Upper lobe of left lung (tissue), 6 donors: Measurements from ENCODE around the gene PLIN5. TPM values are rescaled to one million over a fixed set of nuclear protein-coding genes. Genes with fewer than 3 reads are reported as not detected.

ENCODE experiments used
- ATAC-seq, 2 donors: fragments of 200-7000 bp; cut with Tn5 transposase; one replicate each; pipeline ENCODE4 v1.9.1; 2022; ENCODE audit warnings: mild to moderate bottlenecking in 2 of 2, moderate library complexity in 2 of 2; ENCODE audit not compliant: low FRiP score in 2 of 2
- DNase-seq, 2 donors: peaks; one replicate each; pipeline ENCODE4 v3.0.0-alpha.2; 2019 to 2020
- H3K27ac ChIP-seq, 4 donors: fragments of 200-600 bp; sonication (generic); one replicate each; pipeline ENCODE4 v1.5.1; 2016 to 2019
- H3K27me3 ChIP-seq, 4 donors: fragments of 200-600 bp; sonication (generic); one replicate each; pipeline ENCODE4 v1.5.1; 2017 to 2019
- H3K36me3 ChIP-seq, 4 donors: fragments of 200-600 bp; sonication (generic); one replicate each; pipeline ENCODE4 v1.5.1; 2016 to 2019
- H3K4me1 ChIP-seq, 4 donors: fragments of 200-600 bp; sonication (generic); one replicate each; pipeline ENCODE4 v1.5.1; 2018 to 2019
- H3K4me3 ChIP-seq, 4 donors: fragments of 200-600 bp; sonication (generic); one replicate each; pipeline ENCODE4 v1.5.1; 2017 to 2019; ENCODE audit warnings: mild to moderate bottlenecking in 2 of 4, moderate library complexity in 1 of 4
- H3K9me3 ChIP-seq, 4 donors: fragments of 200-600 bp; sonication (generic); one replicate each; pipeline ENCODE4 v1.5.1; 2018 to 2019
- EP300 ChIP-seq, 4 donors: sonication (generic); formaldehyde crosslinking; IDR thresholded peaks; one replicate each; pipeline ENCODE4 v1.5.1; 2017; ENCODE audit warnings: antibody characterized with exemption in 4 of 4, control low read depth in 2 of 4
- POLR2A ChIP-seq, 4 donors: fragments of 450-650 bp; IDR thresholded peaks; one replicate each; pipeline ENCODE4 v1.5.1; 2016 to 2017; ENCODE audit warnings: antibody characterized with exemption in 4 of 4, mild to moderate bottlenecking in 2 of 4
- POLR2AphosphoS5 ChIP-seq, 2 donors: sonication (generic); formaldehyde crosslinking; IDR thresholded peaks; one replicate each; pipeline ENCODE4 v1.5.1; 2017; ENCODE audit warnings: antibody characterized with exemption in 2 of 2
- WGBS, 2 donors: methylation state at CpG; one replicate each; pipeline ENCODE4 v1.1.5; 2017 to 2018; 5-methylcytosine and 5-hydroxymethylcytosine counted together
- total RNA-seq, 6 donors: library from RNA; depleted of rRNA in 4 of 6; stranded (reverse); fragments of >200 nt in 4 of 6; gene quantifications; one replicate each; pipeline versions ENCODE4 v1.1.0 to v1.2.1, GENCODE V29; 2016 to 2021
- TF ChIP-seq, protein P1 (sequence below), 6 experiments: fragments of 450-650 bp in 4 of 6; fragments of 200-600 bp in 2 of 6; sonication (generic) in 2 of 6; IDR thresholded peaks; one replicate each; pipeline ENCODE4 v1.5.1; 2016 to 2019; ENCODE audit warnings: antibody characterized with exemption in 6 of 6
- donor health status: DM: no; HTN: no; CAD: no; lungs with moderate emphysema.
- donor health status: DM: no; HTN: yes; CAD: no; lungs with severe emphysema.

The PLIN5 gene
- total RNA-seq, 6 donors from 2014 or later = 13.5 to 97.4 (median 23.0) TPM

DNA sequence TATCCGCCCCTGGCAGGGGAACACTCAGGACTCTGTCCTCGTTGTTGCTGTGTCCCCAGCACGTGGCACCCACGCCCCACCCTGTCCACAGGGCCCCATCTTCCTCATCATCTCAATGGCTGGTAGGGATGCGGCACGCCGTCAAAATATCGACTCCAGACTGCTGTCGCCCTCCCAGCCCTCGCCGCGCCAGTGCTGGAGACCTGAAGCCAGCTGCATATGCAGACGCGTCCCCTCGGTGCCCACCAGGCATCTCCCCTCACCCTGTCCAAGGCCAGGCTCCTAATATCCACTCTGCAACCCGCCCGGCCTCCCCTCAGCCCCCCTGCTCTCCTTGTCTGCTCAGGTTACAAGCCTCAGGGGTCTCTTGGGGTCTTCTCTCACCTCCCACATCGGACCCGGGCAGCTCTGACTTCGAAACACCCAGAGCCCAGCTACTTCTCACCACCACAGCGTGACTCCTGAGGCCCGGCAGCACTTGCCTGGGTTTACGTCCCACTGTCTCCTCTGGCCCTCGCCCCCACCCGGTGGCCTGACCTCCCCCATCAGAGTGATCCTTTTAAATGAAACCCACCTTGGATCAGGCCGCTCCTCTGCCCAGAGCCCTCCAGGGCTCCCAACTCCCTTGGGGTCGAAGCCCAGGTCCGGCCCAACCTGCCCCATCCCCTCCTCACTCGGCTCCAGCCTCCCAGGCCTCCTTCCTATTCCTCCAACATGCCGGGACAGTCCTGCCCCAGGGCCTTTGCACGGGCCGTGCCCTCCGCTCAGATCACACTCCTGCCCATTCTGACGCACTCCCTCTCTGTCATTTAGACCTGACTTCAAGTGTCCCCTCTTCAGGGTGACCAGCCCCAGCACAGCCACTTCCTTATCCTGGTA, 29.2 kb downstream of the PLIN5 start:
- TF ChIP-seq POLR2AphosphoS5 (IDR thresholded peaks at IDR 0.05) (no peak), EP300 (IDR thresholded peaks at IDR 0.05) (no peak), POLR2A (IDR thresholded peaks at IDR 0.05) (no peak)
- TF ChIP-seq, protein P1, sequence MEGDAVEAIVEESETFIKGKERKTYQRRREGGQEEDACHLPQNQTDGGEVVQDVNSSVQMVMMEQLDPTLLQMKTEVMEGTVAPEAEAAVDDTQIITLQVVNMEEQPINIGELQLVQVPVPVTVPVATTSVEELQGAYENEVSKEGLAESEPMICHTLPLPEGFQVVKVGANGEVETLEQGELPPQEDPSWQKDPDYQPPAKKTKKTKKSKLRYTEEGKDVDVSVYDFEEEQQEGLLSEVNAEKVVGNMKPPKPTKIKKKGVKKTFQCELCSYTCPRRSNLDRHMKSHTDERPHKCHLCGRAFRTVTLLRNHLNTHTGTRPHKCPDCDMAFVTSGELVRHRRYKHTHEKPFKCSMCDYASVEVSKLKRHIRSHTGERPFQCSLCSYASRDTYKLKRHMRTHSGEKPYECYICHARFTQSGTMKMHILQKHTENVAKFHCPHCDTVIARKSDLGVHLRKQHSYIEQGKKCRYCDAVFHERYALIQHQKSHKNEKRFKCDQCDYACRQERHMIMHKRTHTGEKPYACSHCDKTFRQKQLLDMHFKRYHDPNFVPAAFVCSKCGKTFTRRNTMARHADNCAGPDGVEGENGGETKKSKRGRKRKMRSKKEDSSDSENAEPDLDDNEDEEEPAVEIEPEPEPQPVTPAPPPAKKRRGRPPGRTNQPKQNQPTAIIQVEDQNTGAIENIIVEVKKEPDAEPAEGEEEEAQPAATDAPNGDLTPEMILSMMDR (IDR thresholded peaks at IDR 0.05) = no peak
- Histone ChIP-seq H3K27ac (no peak overlapping the region), H3K4me3 (no peak overlapping the region), H3K9me3 (no peaks in the 10 kb centered on the region), H3K4me1 (no peaks in the 10 kb centered on the region), H3K36me3 (peaks cover 2 to 55% (median 36%) of the 10 kb centered on the region in 4 donors), H3K27me3 (no peaks in the 10 kb centered on the region)
- ATAC-seq = no peak
- DNase-seq = peak in 1 of 2 donors; percentile 75
- 93 to 97% methylated on average over 33 to 34 of the region's 34 CpGs for WGBS, 2 donors

DNA sequence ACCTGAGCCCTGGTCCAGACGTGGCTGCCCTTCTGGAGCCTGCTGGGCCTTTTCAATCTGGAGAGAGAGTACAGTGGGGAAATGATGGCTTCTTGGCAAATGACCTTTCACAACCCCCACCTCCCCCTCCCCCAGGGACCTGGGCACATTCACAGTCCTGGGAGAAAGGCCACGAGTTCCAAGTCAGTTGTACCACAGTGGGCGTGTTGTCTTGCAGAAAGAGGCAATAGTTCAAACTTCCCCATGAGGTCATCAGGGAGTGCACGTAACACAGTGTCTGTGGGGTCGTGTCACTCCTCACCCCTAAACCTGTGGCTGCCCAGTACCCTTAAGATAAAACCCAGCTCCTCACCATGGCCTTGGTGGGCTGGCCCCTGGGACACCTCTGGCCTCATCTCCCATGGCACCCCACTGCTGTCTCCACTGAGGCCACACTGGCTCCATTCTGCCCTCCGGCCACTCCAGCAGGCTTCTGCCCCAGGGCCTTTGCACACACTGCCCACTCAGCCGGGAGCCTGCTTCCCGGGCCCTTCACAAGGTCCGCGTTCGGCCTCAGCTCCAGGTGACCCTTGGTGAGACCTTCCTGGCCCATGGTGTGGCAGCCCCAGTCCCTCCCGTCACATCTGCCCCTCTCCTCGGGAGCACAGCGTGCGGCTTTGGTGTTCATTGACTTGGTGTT, 30.0 kb downstream of the PLIN5 start:
- DNase-seq (no peak), ATAC-seq (no peak)
- no peaks in the 10 kb centered on the region for H3K9me3 ChIP-seq
- H3K27me3 ChIP-seq = no peaks in the 10 kb centered on the region
- no peak overlapping the region for H3K27ac ChIP-seq
- 84 to 85% methylated on average over 9 to 15 of the region's 15 CpGs for WGBS, 2 donors
- H3K4me1 ChIP-seq = no peaks in the 10 kb centered on the region
- peaks cover 2 to 61% (median 42%) of the 10 kb centered on the region in 4 donors for H3K36me3 ChIP-seq
- TF ChIP-seq POLR2AphosphoS5 (IDR thresholded peaks at IDR 0.05) (no peak), POLR2A (IDR thresholded peaks at IDR 0.05) (no peak), EP300 (IDR thresholded peaks at IDR 0.05) (no peak)
- TF ChIP-seq, protein P1 (IDR thresholded peaks at IDR 0.05) = no peak
- H3K4me3 ChIP-seq = no peak overlapping the region

DNA sequence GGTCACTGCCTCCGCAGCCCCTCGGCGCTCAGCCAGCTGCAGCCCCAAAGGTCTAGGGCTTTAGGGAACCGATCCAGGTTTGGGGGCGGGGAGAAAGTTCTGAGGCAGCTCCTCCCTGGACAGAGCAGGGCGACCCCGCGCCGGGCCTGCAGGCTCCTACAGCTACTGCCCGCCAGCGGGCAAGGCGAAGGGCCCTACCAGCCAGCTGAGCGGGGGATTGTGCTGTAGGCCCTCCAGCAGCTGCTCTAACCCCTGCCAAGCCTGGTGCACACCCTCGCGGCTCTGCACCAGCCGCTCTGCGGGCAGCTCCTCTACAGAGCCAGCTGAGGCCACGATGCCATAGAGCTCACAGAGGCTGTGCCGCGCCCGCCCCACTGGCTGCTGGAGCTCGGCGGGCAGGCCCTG, 30.7 kb downstream of the PLIN5 start:
- no peaks in the 10 kb centered on the region for H3K4me1 ChIP-seq
- ATAC-seq (no peak), DNase-seq (peak in 1 of 2 donors; percentile 82)
- no peaks in the 10 kb centered on the region for H3K27me3 ChIP-seq
- no peak for TF ChIP-seq POLR2AphosphoS5 (IDR thresholded peaks at IDR 0.05)
- TF ChIP-seq EP300 (IDR thresholded peaks at IDR 0.05) = no peak
- TF ChIP-seq, protein P1 (IDR thresholded peaks at IDR 0.05) = no peak
- TF ChIP-seq POLR2A (IDR thresholded peaks at IDR 0.05) = no peak
- H3K27ac ChIP-seq = no peak overlapping the region
- H3K36me3 ChIP-seq = peaks cover 2 to 68% (median 45%) of the 10 kb centered on the region in 4 donors
- 83% methylated on average over 4 of the region's 23 CpGs; no CpG with 5 or more reads in 1 of the 2 donors for WGBS, 2 donors
- no peak overlapping the region for H3K4me3 ChIP-seq
- no peaks in the 10 kb centered on the region for H3K9me3 ChIP-seq

DNA sequence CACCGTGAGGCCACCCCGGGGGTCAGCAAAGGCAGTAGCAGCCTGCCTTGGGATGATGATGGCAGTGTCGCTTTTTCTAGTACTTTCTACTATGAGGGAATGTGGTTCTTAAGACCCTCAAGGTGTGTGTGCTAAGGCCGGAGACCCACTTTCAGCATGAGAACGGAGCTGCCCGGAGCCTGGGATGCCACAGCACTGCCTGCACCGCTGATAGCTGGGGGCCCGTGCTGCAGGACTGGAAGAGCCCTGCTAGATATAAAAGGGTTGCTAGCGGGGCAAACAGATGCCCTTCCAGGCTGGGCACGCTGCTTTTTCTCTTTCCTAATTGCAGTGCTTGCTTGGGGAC, 31.2 kb downstream of the PLIN5 start:
- Histone ChIP-seq H3K27me3 (no peaks in the 10 kb centered on the region), H3K36me3 (peaks cover 2 to 73% (median 49%) of the 10 kb centered on the region in 4 donors), H3K27ac (no peak overlapping the region), H3K4me3 (no peak overlapping the region), H3K4me1 (no peaks in the 10 kb centered on the region), H3K9me3 (no peaks in the 10 kb centered on the region)
- no peak for DNase-seq
- ATAC-seq = no peak
- WGBS, 2 donors = 92 to 96% methylated on average over 7 to 10 of the region's 10 CpGs
- TF ChIP-seq, protein P1 (IDR thresholded peaks at IDR 0.05) = no peak
- TF ChIP-seq POLR2AphosphoS5 (IDR thresholded peaks at IDR 0.05) (no peak), EP300 (IDR thresholded peaks at IDR 0.05) (no peak), POLR2A (IDR thresholded peaks at IDR 0.05) (no peak)
